Measurements from ENCODE around the gene SGSM2. TPM values are rescaled to one million over a fixed set of nuclear protein-coding genes. Genes with fewer than 3 reads are reported as not detected.

Gene SGSM2
- total RNA-seq, 1 donor from 2014 or later = 113 TPM

GRCh38 chr17:2387086-2388019 lies 50.1 kb downstream of the SGSM2 start:
- no peak for DNase-seq (ENCODE audit: low spot score)

DNA sequence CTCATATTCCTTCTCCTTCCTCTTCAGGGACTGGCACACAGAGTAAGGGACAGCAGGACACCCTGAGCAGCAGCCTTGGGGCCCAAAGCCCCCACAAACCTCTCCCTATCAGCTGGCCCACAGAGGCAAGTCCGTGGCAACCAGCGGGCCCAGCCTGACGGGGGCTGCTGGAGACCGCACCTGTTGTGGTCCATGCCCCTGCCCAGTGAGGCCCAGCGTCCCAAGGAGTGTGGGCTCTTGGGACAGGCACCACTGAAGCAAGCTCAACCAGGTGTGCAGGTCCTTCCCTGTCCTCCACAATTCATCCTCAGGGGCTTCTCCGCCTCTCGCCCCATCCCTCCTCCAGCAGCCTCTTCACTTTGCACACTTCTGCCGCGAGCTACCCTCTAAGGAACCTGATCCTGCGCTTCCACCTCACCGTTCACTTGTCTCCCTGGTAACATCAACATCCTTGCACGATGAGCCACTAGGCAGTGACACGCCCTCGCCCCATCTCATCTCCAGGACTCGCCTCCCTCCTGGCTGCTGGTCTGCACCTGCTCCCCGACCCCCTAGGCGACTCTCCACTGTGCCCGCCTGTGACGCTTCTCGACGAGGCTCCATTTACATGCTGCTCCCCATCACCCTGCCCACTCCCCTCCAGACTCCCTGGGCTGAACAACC lies 50.9 kb downstream of the SGSM2 start:
- no peak for DNase-seq (ENCODE audit: low spot score)

DNA sequence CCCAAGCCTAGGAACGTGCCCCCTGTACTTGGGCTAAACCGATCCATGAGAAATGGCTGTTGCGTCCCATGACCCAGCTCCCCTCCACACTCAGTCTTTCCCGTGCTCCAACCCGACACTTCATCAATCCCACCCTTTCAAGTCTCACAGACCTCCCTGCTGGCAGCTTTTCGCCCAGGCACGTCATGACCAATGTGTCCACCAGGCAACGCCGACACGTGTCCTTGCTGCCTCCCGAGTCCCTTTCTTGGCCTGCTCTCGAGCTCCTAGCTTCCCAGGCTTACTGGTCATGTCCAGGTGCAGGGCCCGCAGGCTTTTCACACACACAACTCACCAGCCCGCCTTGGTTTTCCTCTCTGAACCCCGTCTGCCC lies 51.4 kb downstream of the SGSM2 start:
- no peak for DNase-seq (ENCODE audit: low spot score)

DNA sequence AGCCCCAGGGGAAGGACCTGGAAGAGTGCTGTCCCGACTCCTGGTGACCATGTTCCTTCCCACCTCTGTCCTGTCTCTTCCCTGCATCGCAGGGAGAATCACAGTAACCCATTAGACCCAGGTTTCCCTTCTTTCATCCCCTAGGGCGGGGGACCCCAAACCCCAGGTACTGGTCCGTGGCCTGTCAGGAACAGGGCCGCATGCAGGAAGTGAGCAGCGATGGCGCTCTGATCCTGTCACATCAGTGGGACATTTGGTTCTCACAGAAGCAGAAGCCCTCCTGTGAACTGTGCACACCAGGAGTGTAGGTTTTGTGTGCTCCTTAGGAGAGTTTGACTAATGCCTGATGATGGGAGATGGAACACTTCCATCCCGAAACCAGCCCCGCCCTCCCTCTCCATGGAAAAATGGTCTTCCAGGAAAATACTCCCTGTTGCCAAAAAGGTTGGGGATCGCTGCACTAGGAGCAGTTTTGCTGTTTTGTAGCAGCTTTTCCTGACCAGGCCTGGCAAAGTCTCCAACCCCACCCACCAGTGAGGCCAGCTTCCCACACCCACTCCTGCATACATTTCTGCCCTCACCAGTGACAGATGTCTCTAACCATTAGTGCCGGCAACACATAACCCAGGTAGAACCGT lies 53.0 kb downstream of the SGSM2 start:
- DNase-seq (ENCODE audit: low spot score) = peak; percentile 60

GRCh38 chr17:2391597-2392251 lies 54.4 kb downstream of the SGSM2 start:
- peak; percentile 49 for DNase-seq (ENCODE audit: low spot score)

GRCh38 chr17:2392252-2393173 lies 55.2 kb downstream of the SGSM2 start:
- DNase-seq (ENCODE audit: low spot score) = peak; percentile 97

GRCh38 chr17:2393174-2393953 lies 56.1 kb downstream of the SGSM2 start:
- peak; percentile 89 for DNase-seq (ENCODE audit: low spot score)

DNA sequence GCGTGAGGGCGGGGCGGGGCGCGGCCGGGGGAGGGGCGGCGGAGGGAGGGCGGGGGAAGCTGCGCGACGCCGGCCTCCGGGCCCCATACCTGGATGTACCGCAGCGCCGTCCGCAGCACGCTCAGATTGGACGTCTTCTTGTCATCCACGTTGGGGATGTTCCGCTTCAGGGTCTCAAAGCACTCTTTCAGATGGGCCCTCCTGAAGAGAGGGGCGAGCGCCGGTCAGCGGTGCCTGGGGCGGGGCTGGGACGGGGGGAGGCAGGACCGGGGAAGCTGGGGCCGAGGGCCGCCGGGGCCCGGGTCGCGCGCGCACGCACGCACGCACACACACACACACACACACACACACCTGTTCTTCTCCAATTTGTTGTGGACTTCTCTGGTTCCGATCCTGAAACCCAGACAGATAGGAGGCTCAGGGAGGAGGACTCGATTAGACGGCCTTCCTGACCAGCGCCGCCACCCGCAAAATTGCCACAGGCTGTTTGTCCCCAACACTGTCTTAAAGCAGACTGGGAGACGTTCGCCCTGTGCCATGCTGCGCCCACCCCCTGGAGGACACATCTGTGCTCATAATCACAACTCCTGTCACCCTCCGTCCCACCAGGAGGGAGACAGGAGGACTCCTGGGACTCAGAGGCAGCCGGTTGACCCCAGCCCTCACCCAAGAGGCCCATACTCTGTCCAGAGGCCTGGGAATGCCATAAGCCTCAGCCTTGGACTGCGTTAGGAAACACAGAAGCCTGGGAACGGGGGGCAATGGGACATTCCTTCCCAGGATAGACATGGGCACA lies 56.9 kb downstream of the SGSM2 start:
- peak; percentile 51 for DNase-seq (ENCODE audit: low spot score)

- peak; percentile 54 for DNase-seq (ENCODE audit: low spot score)
Observed at GRCh38 chr17:2394775-2395201, 57.5 kb downstream of the SGSM2 start.

- DNase-seq (ENCODE audit: low spot score) = peak; percentile 50
Observed at GRCh38 chr17:2395258-2396181, 58.2 kb downstream of the SGSM2 start.

GRCh38 chr17:2396192-2396567 lies 58.9 kb downstream of the SGSM2 start:
- DNase-seq (ENCODE audit: low spot score) = no peak

DNA sequence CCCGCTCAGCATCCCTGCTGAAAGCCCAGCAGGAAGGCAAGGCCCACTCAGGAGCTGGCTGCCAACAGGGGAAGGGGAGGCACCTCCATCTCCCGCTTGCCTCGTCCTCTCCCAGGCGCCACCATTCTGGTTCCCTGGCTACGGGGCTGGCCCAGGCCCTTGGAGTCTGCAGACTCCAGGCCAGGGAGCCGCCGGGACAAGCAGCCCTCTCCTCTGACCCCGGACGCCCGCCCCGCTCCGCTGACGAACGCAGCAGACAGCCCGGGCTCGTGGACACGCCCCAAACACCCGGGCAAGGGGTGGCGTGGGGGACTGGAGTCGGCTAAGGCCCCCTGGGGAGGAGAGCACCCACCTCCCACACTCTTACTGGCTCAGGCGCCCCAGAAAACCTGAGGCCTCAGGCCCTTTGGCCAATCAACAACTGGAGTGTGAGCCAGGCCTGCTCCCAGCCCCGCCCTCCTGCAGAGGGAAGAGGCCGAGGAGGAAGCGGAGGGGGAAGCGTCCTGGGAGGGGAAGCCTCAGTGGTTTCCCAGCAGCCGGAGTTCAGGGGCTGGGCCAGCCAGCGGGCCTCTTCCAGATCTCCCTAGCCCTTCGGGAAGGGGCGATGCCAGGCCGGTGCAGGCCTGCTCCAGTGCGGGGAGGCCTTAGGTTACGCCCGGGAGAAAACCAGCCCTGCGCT lies 59.4 kb downstream of the SGSM2 start:
- DNase-seq (ENCODE audit: low spot score) = peak; percentile 95

GRCh38 chr17:2397247-2398171 lies 60.2 kb downstream of the SGSM2 start:
- DNase-seq (ENCODE audit: low spot score) = no peak

DNA sequence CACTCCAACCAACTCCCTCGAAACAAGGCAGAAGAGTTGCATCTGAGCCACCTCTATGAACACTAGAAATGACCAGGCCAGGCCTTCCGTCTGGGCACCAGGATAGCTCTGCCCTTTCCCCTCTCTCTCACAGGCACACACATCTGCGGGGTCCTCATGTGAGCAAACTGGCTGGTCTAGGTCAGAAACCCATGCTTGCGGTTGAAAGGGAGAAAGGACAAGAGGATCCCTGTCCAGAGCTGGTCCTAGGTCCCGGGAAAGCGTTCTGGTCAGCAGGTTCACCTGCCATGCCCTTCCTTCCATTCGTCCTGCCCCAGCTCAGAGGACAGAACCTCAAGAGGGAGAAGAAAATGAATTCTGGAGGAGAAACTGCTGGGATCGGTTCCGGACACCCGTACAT lies 60.9 kb downstream of the SGSM2 start:
- no peak for DNase-seq (ENCODE audit: low spot score)

DNA sequence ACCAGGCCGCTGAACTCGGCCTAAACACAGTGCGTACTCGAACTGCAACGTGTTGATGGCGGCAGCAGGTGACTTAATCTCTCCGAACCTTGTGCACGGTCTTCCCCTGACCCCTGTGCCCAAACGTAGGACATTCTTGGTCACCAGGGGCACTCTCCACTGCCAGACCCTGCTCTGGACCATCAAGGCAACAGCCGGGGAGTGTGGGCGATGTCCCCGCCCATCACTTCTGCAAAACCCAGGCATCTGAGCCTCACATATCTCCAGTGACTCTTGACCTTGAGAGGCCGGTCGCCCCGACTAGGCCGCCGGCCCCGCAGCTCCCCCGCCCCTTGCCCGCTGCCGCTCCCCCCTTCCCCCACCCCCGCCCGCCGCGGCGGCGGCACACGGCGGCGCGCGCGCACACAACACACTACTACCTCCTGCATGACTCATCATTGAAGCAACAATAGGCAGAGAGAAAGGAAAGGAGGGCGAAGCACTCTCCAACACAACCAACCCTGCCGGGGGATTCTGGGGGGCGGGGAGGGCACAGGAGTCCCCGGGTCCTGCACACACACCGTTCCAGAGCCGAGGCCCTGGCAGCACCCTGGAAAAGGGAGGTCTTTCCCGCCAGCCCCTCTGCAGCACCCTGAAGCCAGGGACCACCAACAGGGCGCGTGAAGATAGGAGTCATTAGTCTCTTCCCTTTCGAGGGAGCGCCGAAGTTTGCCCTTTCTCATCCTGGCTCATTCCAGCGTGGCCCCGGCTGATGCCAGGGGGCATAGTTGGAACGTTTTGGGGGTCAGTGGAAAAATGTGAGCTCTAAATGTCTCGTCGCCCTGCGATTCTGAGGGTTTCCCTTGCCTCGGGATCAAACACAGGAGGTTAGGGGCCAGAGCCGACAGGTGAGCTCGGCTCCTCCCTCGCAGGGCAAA lies 61.6 kb downstream of the SGSM2 start:
- DNase-seq (ENCODE audit: low spot score) = peak; percentile 79
